DND-41 (cell line): ENCODE data around the gene JAM2.

Experiments
- ATAC-seq: fragments of 200-7000 bp; cut with Tn5 transposase; 3 replicates; pipeline ENCODE4 v1.9.1; 2021; ENCODE audit warnings: low read depth; ENCODE audit not compliant: insufficient read depth
- DNase-seq: peaks from one replicate; pipeline ENCODE4 v3.0.0-alpha.2; 2020
- H2AFZ ChIP-seq: 2 replicates; pipeline ENCODE4 v1.6.0; 2012; ENCODE audit warnings: low read depth, low read length
- H3K27ac ChIP-seq: 2 replicates; pipeline ENCODE4 v1.5.1; 2012; ENCODE audit warnings: low read length, inconsistent platforms
- H3K27me3 ChIP-seq: fragments of 200-600 bp; sonication (generic); 2 replicates; pipeline ENCODE4 v1.6.0; 2012; ENCODE audit warnings: low read length, mild to moderate bottlenecking, inconsistent platforms; ENCODE audit not compliant: insufficient read depth, poor library complexity
- H3K36me3 ChIP-seq: 2 replicates; pipeline ENCODE4 v1.5.1; 2012; ENCODE audit warnings: low read length, inconsistent platforms; ENCODE audit not compliant: insufficient read depth
- H3K4me1 ChIP-seq: 2 replicates; pipeline ENCODE4 v1.5.1; 2012; ENCODE audit warnings: mild to moderate bottlenecking, low read length; ENCODE audit not compliant: insufficient read depth
- H3K4me2 ChIP-seq: 2 replicates; pipeline ENCODE4 v1.6.0; 2012; ENCODE audit warnings: mild to moderate bottlenecking, moderate library complexity, low read length, inconsistent platforms; ENCODE audit not compliant: insufficient read depth
- H3K4me3 ChIP-seq, 2 experiments: fragments of 200-600 bp in 1 of 2; shearing (Covaris generic) in 1 of 2; 2 replicates each; pipeline ENCODE4 v1.5.1; 2012 to 2016; ENCODE audit warnings: inconsistent platforms in 2 of 2, low read length in 2 of 2, mild to moderate bottlenecking in 2 of 2, low read depth in 1 of 2, moderate library complexity in 1 of 2
- H3K79me2 ChIP-seq: 2 replicates; pipeline ENCODE4 v1.6.0; 2012; ENCODE audit warnings: low read length, inconsistent platforms; ENCODE audit not compliant: insufficient read depth
- H3K9ac ChIP-seq: 2 replicates; pipeline ENCODE4 v1.6.0; 2012; ENCODE audit warnings: low read depth, mild to moderate bottlenecking, inconsistent platforms, low read length, moderate library complexity
- H3K9me3 ChIP-seq: 2 replicates; pipeline ENCODE4 v1.5.1; 2012; ENCODE audit warnings: low read length, moderate library complexity, mild to moderate bottlenecking, inconsistent platforms; ENCODE audit not compliant: insufficient read depth, severe bottlenecking
- H4K20me1 ChIP-seq: 2 replicates; pipeline ENCODE4 v1.6.0; 2012; ENCODE audit warnings: low read length; ENCODE audit not compliant: insufficient read depth
- EZH2 ChIP-seq: IDR thresholded peaks from 3 replicates; pipeline ENCODE4 v1.6.1; 2012; ENCODE audit warnings: borderline replicate concordance, low read depth, mild to moderate bottlenecking, moderate library complexity, low read length, inconsistent platforms; ENCODE audit not compliant: severe bottlenecking
- TF ChIP-seq, protein P1 (sequence below): IDR thresholded peaks from 2 replicates; pipeline ENCODE4 v1.5.1; 2012; ENCODE audit warnings: borderline replicate concordance, low read length, moderate library complexity, mild to moderate bottlenecking; ENCODE audit not compliant: poor library complexity, severe bottlenecking; ENCODE audit errors: extremely low read depth

The JAM2 gene

GRCh38 chr21:25752416-25752815, 113.4 kb downstream of the JAM2 start:
- H2AFZ ChIP-seq, result no peak overlapping the region
- H4K20me1 ChIP-seq, result no peaks in the 10 kb centered on the region
- DNase-seq (no peak), ATAC-seq (no peak)
- H3K9ac ChIP-seq, result no peak overlapping the region
- TF ChIP-seq, protein P1, sequence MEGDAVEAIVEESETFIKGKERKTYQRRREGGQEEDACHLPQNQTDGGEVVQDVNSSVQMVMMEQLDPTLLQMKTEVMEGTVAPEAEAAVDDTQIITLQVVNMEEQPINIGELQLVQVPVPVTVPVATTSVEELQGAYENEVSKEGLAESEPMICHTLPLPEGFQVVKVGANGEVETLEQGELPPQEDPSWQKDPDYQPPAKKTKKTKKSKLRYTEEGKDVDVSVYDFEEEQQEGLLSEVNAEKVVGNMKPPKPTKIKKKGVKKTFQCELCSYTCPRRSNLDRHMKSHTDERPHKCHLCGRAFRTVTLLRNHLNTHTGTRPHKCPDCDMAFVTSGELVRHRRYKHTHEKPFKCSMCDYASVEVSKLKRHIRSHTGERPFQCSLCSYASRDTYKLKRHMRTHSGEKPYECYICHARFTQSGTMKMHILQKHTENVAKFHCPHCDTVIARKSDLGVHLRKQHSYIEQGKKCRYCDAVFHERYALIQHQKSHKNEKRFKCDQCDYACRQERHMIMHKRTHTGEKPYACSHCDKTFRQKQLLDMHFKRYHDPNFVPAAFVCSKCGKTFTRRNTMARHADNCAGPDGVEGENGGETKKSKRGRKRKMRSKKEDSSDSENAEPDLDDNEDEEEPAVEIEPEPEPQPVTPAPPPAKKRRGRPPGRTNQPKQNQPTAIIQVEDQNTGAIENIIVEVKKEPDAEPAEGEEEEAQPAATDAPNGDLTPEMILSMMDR, result no peak
- TF ChIP-seq EZH2, result no peak
- H3K4me2 ChIP-seq, result no peak overlapping the region
- no peaks in the 10 kb centered on the region for H3K4me1 ChIP-seq
- H3K27ac ChIP-seq, result no peak overlapping the region
- no peaks in the 10 kb centered on the region for H3K9me3 ChIP-seq
- peaks cover 64% of the 10 kb centered on the region for H3K36me3 ChIP-seq
- no peaks in the 10 kb centered on the region for H3K27me3 ChIP-seq
- H3K4me3 ChIP-seq, result no peak overlapping the region
- no peaks in the 10 kb centered on the region for H3K79me2 ChIP-seq

GRCh38 chr21:25756190-25756932, 117.3 kb downstream of the JAM2 start:
- Histone ChIP-seq H4K20me1 (no peaks in the 10 kb centered on the region), H2AFZ (no peak overlapping the region), H3K9me3 (no peaks in the 10 kb centered on the region), H3K4me1 (no peaks in the 10 kb centered on the region), H3K9ac (no peak overlapping the region), H3K27ac (no peak overlapping the region), H3K4me2 (no peak overlapping the region), H3K4me3 (no peak overlapping the region), H3K79me2 (no peaks in the 10 kb centered on the region), H3K36me3 (peaks cover 71% of the 10 kb centered on the region), H3K27me3 (no peaks in the 10 kb centered on the region)
- no peak for DNase-seq
- ATAC-seq, result no peak
- TF ChIP-seq EZH2, result no peak
- TF ChIP-seq, protein P1, result no peak

GRCh38 chr21:25757531-25757930, 118.5 kb downstream of the JAM2 start:
- Histone ChIP-seq H2AFZ (no peak overlapping the region), H3K27ac (no peak overlapping the region), H3K4me2 (no peak overlapping the region), H3K4me3 (no peak overlapping the region), H4K20me1 (no peaks in the 10 kb centered on the region), H3K9me3 (no peaks in the 10 kb centered on the region), H3K36me3 (peaks cover 66% of the 10 kb centered on the region), H3K4me1 (no peaks in the 10 kb centered on the region), H3K27me3 (no peaks in the 10 kb centered on the region), H3K9ac (no peak overlapping the region), H3K79me2 (no peaks in the 10 kb centered on the region)
- ATAC-seq (no peak), DNase-seq (no peak)
- TF ChIP-seq, protein P1, result no peak
- TF ChIP-seq EZH2, result no peak
